Tongue (tissue), 2 donors: Measurements from ENCODE around the gene MMP24. TPM values are rescaled to one million over a fixed set of nuclear protein-coding genes. Genes with fewer than 3 reads are reported as not detected.

Source experiments
- DNase-seq: peaks from one replicate; pipeline ENCODE4 v3.0.0-alpha.2; 2015
- total RNA-seq: library from RNA; depleted of rRNA; stranded (reverse); fragments of >200 nt; gene quantifications from one replicate; pipeline ENCODE4 v1.2.3, GENCODE V29; 2014

The MMP24 gene
- total RNA-seq, 1 donor from 2014 or later = 0.10 TPM

- no peak for DNase-seq
These were observed 67.1 kb downstream of the MMP24 start for GRCh38 chr20:35293303-35294292.

DNA sequence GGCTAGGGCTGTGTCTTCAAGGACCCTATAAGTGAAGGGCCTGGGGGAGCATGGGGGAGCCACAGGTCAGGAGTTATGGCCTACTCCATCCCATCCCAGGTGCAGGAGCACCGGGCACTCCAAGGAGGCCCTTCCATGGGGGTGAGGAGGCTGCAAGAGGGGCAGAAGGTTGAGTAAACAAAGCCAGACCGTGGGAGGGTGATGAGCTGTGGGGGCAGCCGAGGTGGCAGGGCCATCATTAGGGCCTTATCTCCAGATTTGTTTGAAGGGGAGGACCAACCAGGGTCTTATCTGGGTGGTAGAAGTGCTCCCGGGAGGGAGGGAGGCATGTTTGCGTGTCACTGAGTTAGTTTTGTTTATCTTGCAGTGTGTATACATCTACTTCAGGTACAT lies 67.8 kb downstream of the MMP24 start:
- no peak for DNase-seq

DNA sequence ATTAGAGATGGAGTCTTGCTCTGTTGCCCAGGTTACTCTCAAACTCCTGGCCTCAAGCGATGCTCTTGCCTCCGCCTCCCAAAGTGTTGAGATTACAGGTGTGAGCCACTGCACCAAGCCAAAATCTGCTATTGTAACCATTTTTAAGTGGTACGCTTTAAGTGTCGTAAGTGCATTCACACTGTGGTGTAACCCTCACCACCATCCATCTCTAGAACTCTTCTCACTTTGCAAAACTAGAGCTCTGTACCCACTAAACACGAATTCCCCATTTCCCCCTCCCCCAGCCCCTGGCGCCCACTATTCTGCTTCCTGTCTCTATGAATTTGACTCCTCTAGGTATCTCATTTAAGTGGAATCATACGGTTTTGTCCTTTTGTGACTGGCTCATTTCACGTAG lies 68.6 kb downstream of the MMP24 start:
- DNase-seq = no peak

GRCh38 chr20:35295674-35296073 lies 69.2 kb downstream of the MMP24 start:
- no peak for DNase-seq

- DNase-seq = no peak
These were observed 69.6 kb downstream of the MMP24 start for GRCh38 chr20:35296101-35296554.

DNA sequence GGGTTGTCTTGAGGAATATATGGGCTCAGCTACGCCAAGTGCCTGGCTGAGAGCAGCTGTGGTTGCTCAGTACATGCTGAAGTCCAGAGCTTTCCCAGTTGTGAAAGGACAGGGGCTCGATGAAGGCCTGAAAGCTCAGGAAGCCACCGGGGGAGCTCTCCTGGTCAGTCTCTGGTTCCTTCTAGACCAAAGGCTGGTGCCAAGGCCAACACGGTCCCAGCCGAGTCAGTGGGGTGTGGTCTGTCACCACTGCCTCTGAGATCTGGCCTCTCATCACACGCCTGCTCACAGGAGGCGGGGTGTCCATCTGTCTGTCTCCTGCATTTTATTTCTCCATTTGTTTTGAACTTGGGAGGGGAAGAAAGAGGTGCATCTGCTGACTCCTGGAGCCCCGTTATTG lies 70.7 kb downstream of the MMP24 start:
- no peak for DNase-seq

DNA sequence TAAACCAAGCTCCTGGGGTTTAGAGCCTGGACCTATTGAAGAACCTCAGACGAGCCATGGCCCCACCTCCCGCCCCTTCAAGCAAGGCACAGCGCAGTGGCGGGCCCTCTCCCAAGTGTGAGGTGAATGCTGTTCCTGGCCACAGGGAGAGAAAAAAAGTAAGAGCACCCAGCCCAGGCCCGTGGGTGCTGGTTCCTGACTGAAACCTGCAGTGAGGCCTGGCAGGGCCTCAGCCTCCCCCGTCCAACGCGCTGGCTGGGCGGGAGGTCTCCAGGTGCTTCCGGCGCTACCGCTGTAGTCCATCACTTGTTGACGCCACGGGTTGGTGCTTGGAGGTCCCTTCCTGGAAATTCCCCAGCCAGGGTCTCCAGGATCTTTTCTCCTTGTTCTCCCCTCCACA lies 71.2 kb downstream of the MMP24 start:
- DNase-seq = no peak

- no peak for DNase-seq
These were observed 71.8 kb downstream of the MMP24 start for GRCh38 chr20:35298264-35298663.

DNA sequence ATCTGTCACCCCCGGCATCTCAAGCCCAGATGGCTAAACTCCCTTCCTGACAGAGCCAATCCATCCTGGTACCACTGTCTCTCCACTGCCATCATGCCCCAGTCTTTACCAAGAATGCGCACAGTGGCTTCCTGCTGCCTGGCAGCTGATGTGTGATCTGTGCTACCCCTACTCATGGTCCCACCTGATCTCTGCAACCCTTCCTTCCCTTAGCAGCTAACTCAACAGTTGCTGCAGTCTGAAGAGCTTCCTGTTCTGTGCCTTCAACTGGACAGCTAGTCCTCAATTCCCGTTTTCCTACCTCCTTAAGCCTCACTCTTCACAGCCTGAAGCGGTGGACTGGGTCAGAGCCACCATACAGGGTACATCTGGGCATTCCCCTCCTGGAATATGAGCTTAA lies 73.3 kb downstream of the MMP24 start:
- no peak for DNase-seq

DNA sequence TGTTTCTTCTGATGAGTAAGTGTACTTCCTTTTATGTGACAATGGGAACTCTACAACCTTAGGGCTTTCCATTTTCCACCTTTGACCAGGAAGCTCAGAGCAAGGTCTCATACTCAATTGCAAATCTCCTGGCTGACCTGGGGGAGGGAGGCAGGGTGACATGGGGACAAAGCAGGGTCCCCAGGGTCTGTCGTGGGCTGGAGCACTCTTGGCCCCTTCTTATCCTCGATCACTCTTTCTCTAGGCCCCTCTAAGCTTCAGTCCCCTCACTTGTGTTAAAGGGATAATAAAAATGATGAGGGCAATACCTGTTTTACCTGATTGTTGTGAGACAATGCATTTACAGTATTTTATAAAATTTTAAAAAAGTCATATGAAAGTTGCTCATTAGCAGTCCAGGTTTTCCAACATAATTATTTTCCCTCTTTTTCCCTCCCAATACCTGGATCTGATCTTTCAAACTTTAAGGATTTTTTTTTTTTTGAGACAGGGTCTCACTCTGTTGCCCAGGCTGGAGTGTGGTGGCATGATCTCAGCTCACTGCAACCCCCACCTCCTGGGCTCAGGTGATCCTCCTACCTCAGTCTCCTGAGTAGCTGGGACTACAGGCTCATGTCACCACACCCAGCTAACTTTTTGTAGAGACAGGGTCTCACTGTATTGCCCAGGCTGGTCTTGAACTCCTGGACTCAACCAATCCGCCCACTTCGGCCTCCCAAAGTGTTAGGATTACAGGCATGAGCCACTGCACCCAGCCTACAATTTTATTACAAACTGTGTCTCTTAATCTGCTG lies 74.2 kb downstream of the MMP24 start:
- no peak for DNase-seq

DNA sequence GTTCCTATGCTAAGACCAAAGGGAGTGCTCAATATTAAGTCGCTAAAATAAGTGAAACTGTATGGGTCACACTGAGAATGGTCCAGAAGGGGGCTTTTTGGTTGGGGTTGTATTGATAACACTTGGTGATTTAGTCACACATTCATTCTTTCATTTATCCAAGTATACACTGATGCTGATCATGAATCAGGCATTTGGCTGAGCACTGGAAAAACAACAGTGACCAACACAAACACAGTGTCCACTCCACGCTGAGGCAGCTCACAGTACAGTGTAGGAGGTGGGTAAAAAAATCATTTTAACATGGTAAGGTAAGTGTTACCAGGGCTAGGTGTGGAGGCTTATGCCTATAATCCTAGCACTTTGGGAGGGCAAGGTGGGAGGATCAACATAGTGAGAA lies 74.9 kb downstream of the MMP24 start:
- DNase-seq = no peak

GRCh38 chr20:35302421-35303335 lies 76.2 kb downstream of the MMP24 start:
- DNase-seq = no peak

GRCh38 chr20:35303382-35303734 lies 76.9 kb downstream of the MMP24 start:
- DNase-seq = no peak

DNA sequence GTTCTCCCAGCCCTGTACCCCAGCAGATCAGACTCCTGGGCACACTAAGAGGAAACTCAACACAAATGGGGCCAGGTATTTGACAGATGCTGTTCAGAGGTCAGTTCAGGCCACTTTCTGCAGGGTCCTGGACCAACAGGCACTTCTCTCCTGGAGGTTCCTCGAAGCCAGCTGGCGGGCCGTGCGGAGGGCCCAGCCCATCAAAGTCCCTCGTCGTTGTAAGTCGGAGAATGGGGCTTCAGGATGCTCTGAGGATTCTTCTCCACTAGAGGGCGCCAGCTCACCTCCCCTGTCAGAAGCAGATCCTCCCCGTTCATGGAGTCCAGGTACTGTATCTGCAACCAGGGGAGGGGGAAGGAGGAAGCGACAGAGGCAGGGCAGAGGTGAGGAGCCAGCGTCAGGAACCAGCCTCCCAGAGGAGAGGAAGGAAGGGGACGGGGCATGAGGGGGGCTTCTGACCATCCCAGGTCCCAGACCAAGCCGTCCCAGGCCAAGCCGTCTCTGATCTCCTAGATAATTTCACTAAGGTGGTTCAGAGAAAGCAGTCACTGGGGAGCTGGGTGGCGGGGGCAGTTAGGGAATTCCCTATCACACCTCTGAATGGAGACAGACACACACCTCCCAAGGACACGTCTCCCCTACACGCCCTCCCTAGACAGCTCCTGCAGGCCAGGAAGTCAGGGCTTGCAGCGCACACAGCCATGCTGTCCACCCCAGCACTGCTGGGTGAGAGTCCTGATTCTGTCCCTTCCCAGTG lies 77.4 kb downstream of the MMP24 start:
- peak; percentile 91 for DNase-seq

GRCh38 chr20:35304956-35305355 lies 78.5 kb downstream of the MMP24 start:
- no peak for DNase-seq

- DNase-seq = no peak
These were observed 79.4 kb downstream of the MMP24 start for GRCh38 chr20:35305682-35306556.

- peak; percentile 53 for DNase-seq
These were observed 80.5 kb downstream of the MMP24 start for GRCh38 chr20:35306931-35307517.

- DNase-seq = peak; percentile 58
These were observed 81.5 kb downstream of the MMP24 start for GRCh38 chr20:35307666-35308653.

- no peak for DNase-seq
These were observed 84.9 kb downstream of the MMP24 start for GRCh38 chr20:35311409-35311808.
